GM12892 (cell line): ENCODE data around the gene ZNFX1.

Experiments
- POLR2A ChIP-seq: IDR thresholded peaks from 2 replicates; pipeline ENCODE4 v1.6.1; 2011; ENCODE audit warnings: low read depth, low read length, control low read depth
- POLR2AphosphoS5 ChIP-seq: IDR thresholded peaks from 2 replicates; pipeline ENCODE4 v1.6.1; 2011; ENCODE audit warnings: low read depth, low read length, control low read depth
- TAF1 ChIP-seq: IDR thresholded peaks from 2 replicates; pipeline ENCODE4 v1.6.1; 2011; ENCODE audit warnings: low read depth, mild to moderate bottlenecking, control low read depth, low read length, borderline replicate concordance

DNA sequence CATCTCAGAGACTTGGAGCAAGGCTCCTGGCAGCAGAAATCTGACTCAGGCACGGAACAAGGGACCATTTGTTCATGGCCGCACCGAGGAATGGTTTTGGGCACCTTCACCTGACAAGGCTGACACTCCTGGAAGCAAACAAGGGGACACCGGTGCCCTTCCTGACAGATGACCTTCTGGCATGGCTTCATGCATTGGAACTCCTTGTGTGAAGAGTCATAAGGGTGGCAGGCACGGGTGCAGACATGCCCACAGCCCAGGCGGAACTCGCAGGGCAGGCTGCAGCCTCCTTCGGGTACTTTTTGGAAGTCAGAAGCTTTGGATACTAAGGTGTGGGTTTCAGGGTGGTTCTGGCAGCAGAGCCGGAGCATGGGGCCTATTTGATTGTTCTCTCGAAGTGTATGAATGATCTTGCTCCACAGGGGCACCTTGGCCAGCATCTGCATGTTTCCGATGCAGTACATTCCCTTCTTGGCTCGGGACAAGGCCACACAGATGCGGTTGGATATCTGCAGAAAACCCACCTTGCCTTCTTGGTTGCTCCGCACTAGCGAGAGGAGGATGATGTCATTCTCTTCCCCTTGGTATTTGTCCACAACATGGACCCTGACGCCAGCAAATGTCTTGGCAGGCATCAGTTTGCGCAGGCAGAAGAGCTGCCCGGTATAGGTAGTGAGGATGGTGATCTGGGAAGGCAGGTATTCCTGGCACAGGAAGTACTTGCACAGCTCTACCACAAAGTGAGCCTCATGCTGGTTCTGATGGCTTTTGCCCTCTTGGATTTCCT is 28.8 kb downstream of the ZNFX1 start:
- no peak for TF ChIP-seq POLR2AphosphoS5
- no peak for TF ChIP-seq POLR2A
- no peak for TF ChIP-seq TAF1
